HepG2 (cell line): Measurements from ENCODE around the gene ZBTB45. TPM values are rescaled to one million over a fixed set of nuclear protein-coding genes. Genes with fewer than 3 reads are reported as not detected.

Source experiments
- ATAC-seq: fragments of 200-7000 bp; cut with Tn5 transposase; 3 replicates; pipeline ENCODE4 v1.9.1; 2020; ENCODE audit warnings: mild to moderate bottlenecking, moderate library complexity
- BruUV-seq: library from RNA; stranded (reverse); fragments of 400-500 nt; replicated peaks from 2 replicates; lab custom pipeline; 2021; lab: Mats Ljungman, UMichigan
- CTCF ChIA-PET: fragments of 300-600 bp; formaldehyde crosslinking; extraction: SDS; loops from one replicate; lab custom pipeline; 2021; ENCODE audit warnings: low total read pairs, inconsistent platforms, low intra/inter-chr PET ratio; lab: Yijun Ruan, JAX
- POLR2A ChIA-PET: fragments of 350-600 bp; sonication (Branson Sonifier 250); formaldehyde crosslinking; loops from one replicate; lab custom pipeline; 2020; ENCODE audit warnings: antibody characterized with exemption, inconsistent platforms; lab: Yijun Ruan, JAX
- DNase-seq: peaks from one replicate; pipeline ENCODE4 v3.0.0-alpha.2; 2015; ENCODE audit warnings: low spot score
- FAIRE-seq: peaks from 3 replicates; lab custom pipeline; 2011; peaks lifted over from hg19 to GRCh38; lab: Jason Lieb, UNC
- H2AFZ ChIP-seq: one replicate; pipeline ENCODE4 v1.6.1; 2011; ENCODE audit warnings: low read length, inconsistent platforms
- H3K27ac ChIP-seq: fragments of 300-600 bp; 3 replicates; pipeline ENCODE4 v1.8.0; 2011; ENCODE audit warnings: mixed run types, mild to moderate bottlenecking, mixed read lengths, low read length, inconsistent platforms; ENCODE audit not compliant: insufficient read depth; ENCODE audit errors: extremely low read length
- H3K27me3 ChIP-seq, 2 experiments: fragments of 200-600 bp in 1 of 2; 2 replicates in 1 of 2; 3 replicates in 1 of 2; pipeline versions ENCODE4 v1.6.0 to v1.8.0; 2011; ENCODE audit warnings: low read length in 2 of 2, mild to moderate bottlenecking in 2 of 2, moderate library complexity in 2 of 2, inconsistent platforms in 1 of 2; ENCODE audit not compliant: insufficient read depth in 2 of 2, control insufficient read depth in 1 of 2
- H3K36me3 ChIP-seq, 2 experiments: fragments of 200-600 bp in 1 of 2; replicated peaks in 1 of 2; 2 replicates in 1 of 2; 3 replicates in 1 of 2; pipeline versions ENCODE4 v1.5.1 to v1.8.0; 2011; ENCODE audit warnings: low read length in 2 of 2, inconsistent platforms in 1 of 2; ENCODE audit not compliant: insufficient read depth in 2 of 2, control insufficient read depth in 1 of 2
- H3K4me1 ChIP-seq: 2 replicates; pipeline ENCODE4 v1.5.1; 2012; ENCODE audit warnings: low read length, inconsistent platforms; ENCODE audit not compliant: insufficient read depth
- H3K4me2 ChIP-seq: 2 replicates; pipeline ENCODE4 v1.6.0; 2011; ENCODE audit warnings: low read depth, low read length, inconsistent platforms
- H3K4me3 ChIP-seq, 3 experiments: fragments of 200-600 bp in 1 of 3; sonication (generic), shearing (Covaris generic) in 1 of 3; replicated peaks in 1 of 3; 2 replicates each; pipeline ENCODE4 v1.5.1; 2011 to 2016; ENCODE audit warnings: low read length in 3 of 3, inconsistent platforms in 2 of 3, low read depth in 2 of 3, mild to moderate bottlenecking in 2 of 3, control low read depth in 1 of 3, mixed read lengths in 1 of 3; ENCODE audit not compliant: insufficient read depth in 1 of 3
- H3K79me2 ChIP-seq: one replicate; pipeline ENCODE4 v1.6.1; 2011; ENCODE audit warnings: low read length, inconsistent platforms; ENCODE audit not compliant: insufficient read depth
- H3K9ac ChIP-seq: 2 replicates; pipeline ENCODE4 v1.6.0; 2011; ENCODE audit warnings: mild to moderate bottlenecking, low read depth, low read length, inconsistent platforms; ENCODE audit not compliant: insufficient read depth
- H3K9me3 ChIP-seq: 2 replicates; pipeline ENCODE4 v1.5.1; 2012; ENCODE audit warnings: mild to moderate bottlenecking, low read length
- H4K20me1 ChIP-seq: 2 replicates; pipeline ENCODE4 v1.6.0; 2011; ENCODE audit warnings: inconsistent platforms, mild to moderate bottlenecking, low read length, moderate library complexity; ENCODE audit not compliant: insufficient read depth
- CBFB ChIP-seq: sonication (generic); formaldehyde crosslinking; IDR thresholded peaks from 2 replicates; pipeline ENCODE4 v1.4.0; 2020; ENCODE audit warnings: missing genetic modification reagents
- FOXJ3 ChIP-seq: sonication (generic); formaldehyde crosslinking; IDR thresholded peaks from 2 replicates; pipeline ENCODE4 v1.4.0; 2020; ENCODE audit warnings: missing genetic modification reagents, mild to moderate bottlenecking, borderline replicate concordance
- HDAC6 ChIP-seq: fragments of 200-600 bp; sonication (generic); IDR thresholded peaks from 2 replicates; pipeline ENCODE4 v1.7.0; 2017; ENCODE audit warnings: mild to moderate bottlenecking, antibody characterized with exemption, low read length, low read depth
- KDM4B ChIP-seq: sonication (generic); formaldehyde crosslinking; IDR thresholded peaks from 2 replicates; pipeline ENCODE4 v1.4.0; 2020; ENCODE audit warnings: missing genetic modification reagents
- KLF9 ChIP-seq: IDR thresholded peaks from 2 replicates; pipeline ENCODE4 v1.6.1; 2016; ENCODE audit warnings: low read depth
- MIER3 ChIP-seq: IDR thresholded peaks from 2 replicates; pipeline ENCODE4 v1.6.1; 2016; ENCODE audit warnings: missing compliant biosample characterization, borderline replicate concordance
- NR0B2 ChIP-seq: sonication (generic); formaldehyde crosslinking; IDR thresholded peaks from 2 replicates; pipeline ENCODE4 v1.4.0; 2020; ENCODE audit warnings: mild to moderate bottlenecking, missing genetic modification reagents
- NR1H2 ChIP-seq: sonication (generic); formaldehyde crosslinking; IDR thresholded peaks from 2 replicates; pipeline ENCODE4 v1.8.1; 2022; ENCODE audit warnings: low read depth, missing genetic modification reagents, borderline replicate concordance
- PPARG ChIP-seq: conservative IDR thresholded peaks from 2 replicates; pipeline ENCODE4 v1.6.1; 2016; ENCODE audit warnings: missing biosample characterization, missing genetic modification reagents
- RERE ChIP-seq: IDR thresholded peaks from 2 replicates; pipeline ENCODE4 v1.6.1; 2016; ENCODE audit warnings: low read depth, missing genetic modification reagents, missing compliant biosample characterization
- RNF2 ChIP-seq: fragments of 450-650 bp; conservative IDR thresholded peaks from 2 replicates; pipeline ENCODE4 v1.6.1; 2016; ENCODE audit warnings: low read depth
- SIN3B ChIP-seq: fragments of 150-350 bp; IDR thresholded peaks from 2 replicates; pipeline ENCODE4 v1.6.1; 2014; ENCODE audit warnings: low read length
- SMARCE1 ChIP-seq: fragments of 450-650 bp; IDR thresholded peaks from 2 replicates; pipeline ENCODE4 v1.6.1; 2017; ENCODE audit warnings: borderline replicate concordance
- XBP1 ChIP-seq: sonication (generic); formaldehyde crosslinking; IDR thresholded peaks from 2 replicates; pipeline ENCODE4 v1.5.0; 2020; ENCODE audit warnings: missing genetic modification reagents
- ZNF143 ChIP-seq: sonication (generic); formaldehyde crosslinking; IDR thresholded peaks from 2 replicates; pipeline ENCODE4 v1.4.0; 2020; ENCODE audit warnings: missing genetic modification reagents
- ZNF17 ChIP-seq: sonication (generic); formaldehyde crosslinking; IDR thresholded peaks from 2 replicates; pipeline ENCODE4 v1.5.0; 2020; ENCODE audit warnings: mild to moderate bottlenecking, missing genetic modification reagents
- ZNF274 ChIP-seq: sonication (generic); formaldehyde crosslinking; IDR thresholded peaks from 2 replicates; pipeline ENCODE4 v1.5.1; 2020; ENCODE audit warnings: mild to moderate bottlenecking, missing genetic modification reagents
- ZNF850 ChIP-seq: sonication (generic); formaldehyde crosslinking; conservative IDR thresholded peaks from 2 replicates; pipeline ENCODE4 v1.9.0; 2021; ENCODE audit warnings: mild to moderate bottlenecking, missing genetic modification reagents
- ZSCAN20 ChIP-seq: sonication (generic); formaldehyde crosslinking; IDR thresholded peaks from 2 replicates; pipeline ENCODE4 v1.4.0; 2020; ENCODE audit warnings: missing genetic modification reagents, mild to moderate bottlenecking, borderline replicate concordance
- WGBS: methylation state at CpG from one replicate; pipeline ENCODE4 v1.1.6; 2017; ENCODE audit warnings: low lambda C conversion rate; 5-methylcytosine and 5-hydroxymethylcytosine counted together
- in situ Hi-C: cut with HindIII; loops from 2 replicates; pipeline ENCODE4 v1.10.0; 2017; ENCODE audit warnings: low pct_unique_long_range_greater_than_20kb; ENCODE audit not compliant: extremely low pct_ligation_motif_present
- intact Hi-C: fragments of 100-400 bp; cut with micrococcal nuclease; formaldehyde crosslinking; loops from one replicate; pipeline ENCODE4 v1.10.0; 2022; ENCODE audit not compliant: unreplicated experiment
- polyA plus RNA-seq, 8 experiments: library from polyadenylated mRNA; depleted of rRNA in 3 of 8; stranded (reverse) in 7 of 8; unstranded in 1 of 8; fragments of >200 nt; fragmentation: Illumina TruSeq in 4 of 8; extraction: Trizol in 4 of 8; gene quantifications; 2 replicates each; pipeline versions ENCODE4 v1.2.1 to v1.2.3, GENCODE V29; 2011 to 2016; ENCODE audit warnings: low read depth in 4 of 8, missing spikeins in 1 of 8, mixed read lengths in 1 of 8; ENCODE audit not compliant: insufficient read depth in 1 of 8
- total RNA-seq, 5 experiments: library from RNA; depleted of rRNA; stranded (reverse); fragments of >200 nt; fragmentation: Illumina TruSeq; extraction: Trizol; gene quantifications; 2 replicates each; pipeline ENCODE4 v1.2.3, GENCODE V29; 2016; ENCODE audit warnings: low read depth in 1 of 5

The ZBTB45 gene
- total and polyA plus RNA-seq, 2 of the 13 experiments (the other 11 are each of a cell fraction or from before 2014, with no cell fraction given): 3.0 to 3.7 TPM

DNA sequence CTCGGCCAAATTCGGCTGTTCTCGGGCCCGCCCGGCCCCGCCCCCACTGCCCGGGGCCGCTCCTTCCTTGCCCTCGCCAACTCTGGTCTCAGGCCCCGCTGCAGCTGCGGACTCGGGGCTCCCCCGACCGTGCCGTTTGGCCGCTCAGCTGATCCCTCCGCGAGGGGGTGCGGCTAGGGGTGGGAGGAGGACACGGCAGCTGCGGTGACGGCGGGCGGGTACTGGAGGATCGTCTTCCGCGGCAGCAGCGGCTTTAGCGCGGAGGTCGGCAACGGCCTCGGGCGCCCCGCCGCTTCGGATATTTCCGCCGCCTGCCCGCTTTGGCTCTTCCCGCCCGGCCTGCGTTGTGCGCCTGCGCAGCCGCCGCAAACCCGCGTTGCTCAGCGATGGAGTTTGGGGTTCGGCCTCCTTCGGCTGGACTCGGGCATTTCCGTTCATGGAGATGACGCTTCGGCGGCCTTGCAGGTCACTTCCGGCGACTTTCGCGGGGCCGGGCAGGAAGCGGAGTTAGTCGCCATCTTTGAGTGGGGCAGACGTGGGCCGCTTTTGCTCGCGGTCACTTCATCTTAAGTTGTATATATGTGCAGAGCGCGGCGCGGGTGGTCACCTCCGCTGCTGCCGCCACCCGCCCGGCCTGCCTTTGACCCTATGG is 39.1 kb upstream of the ZBTB45 start:
- peaks cover 33% of the 10 kb centered on the region for H3K79me2 ChIP-seq
- DNase-seq: peak; percentile 95
- no TSS peak for BruUV-seq
- intact Hi-C loops (no loop called here), in situ Hi-C loops (no loop called here)
- ATAC-seq: peak; percentile 66
- 3% methylated on average over 7 of the region's 76 CpGs for WGBS
- ChIA-PET CTCF (no interaction called here), POLR2A (interaction anchor here (1.0 to 3.9 kb wide), 14 partner anchors 8 to 196 kb away, joined by 3 to 42 read pairs (median 8); partner anchors contain the start of genes MZF1, SLC27A5, TRIM28 and ZBTB45)
- peaks cover 34% of the 10 kb centered on the region for H3K4me1 ChIP-seq
- H2AFZ ChIP-seq: no peak overlapping the region
- H4K20me1 ChIP-seq: no peaks in the 10 kb centered on the region
- H3K4me3 ChIP-seq: peak overlapping the region; percentile 71 to 84 (median 84)
- H3K4me2 ChIP-seq: peak overlapping the region; percentile 95
- H3K9me3 ChIP-seq: no peaks in the 10 kb centered on the region
- H3K36me3 ChIP-seq: peaks cover 8 to 9% of the 10 kb centered on the region in 2 experiments; a peak in 4 of 5 replicates
- no peak for FAIRE-seq
- H3K27me3 ChIP-seq: no peaks in the 10 kb centered on the region
- H3K27ac ChIP-seq: peak overlapping the region; percentile 96
- peak overlapping the region; percentile 98 for H3K9ac ChIP-seq
- TF ChIP-seq ZNF850 (CRISPR knock-in tag) (no peak), KDM4B (CRISPR knock-in tag) (no peak), RERE (no peak), SMARCE1 (no peak), CBFB (CRISPR knock-in tag) (no peak; the same call in 1 of the 2 replicates), SIN3B (no peak), ZSCAN20 (CRISPR knock-in tag) (0 out of 2 replicates have a peak, but pooled peaks have one; percentile 82), NR0B2 (CRISPR knock-in tag) (peak; percentile 64; the same call in 1 of the 2 replicates), NR1H2 (no peak), XBP1 (CRISPR knock-in tag) (no peak), HDAC6 (no peak), FOXJ3 (CRISPR knock-in tag) (peak; percentile 19; the same call in 1 of the 2 replicates), ZNF17 (CRISPR knock-in tag) (0 out of 2 replicates have a peak, but pooled peaks have one; percentile 34), ZNF143 (CRISPR knock-in tag) (peak; percentile 57; the same call in 1 of the 2 replicates), KLF9 (no peak), ZNF274 (CRISPR knock-in tag) (peak; percentile 90), MIER3 (no peak), RNF2 (peak; percentile 54; the same call in 1 of the 2 replicates), PPARG (CRISPR knock-in tag) (0 out of 2 replicates have a peak, but pooled peaks have one; percentile 39)
